ENCODE data around the gene DLG2.

DLG2 gene

GRCh38 chr11:85459304-85459703 lies 167.8 kb downstream of the DLG2 start:
- TF ChIP-seq, protein P1, sequence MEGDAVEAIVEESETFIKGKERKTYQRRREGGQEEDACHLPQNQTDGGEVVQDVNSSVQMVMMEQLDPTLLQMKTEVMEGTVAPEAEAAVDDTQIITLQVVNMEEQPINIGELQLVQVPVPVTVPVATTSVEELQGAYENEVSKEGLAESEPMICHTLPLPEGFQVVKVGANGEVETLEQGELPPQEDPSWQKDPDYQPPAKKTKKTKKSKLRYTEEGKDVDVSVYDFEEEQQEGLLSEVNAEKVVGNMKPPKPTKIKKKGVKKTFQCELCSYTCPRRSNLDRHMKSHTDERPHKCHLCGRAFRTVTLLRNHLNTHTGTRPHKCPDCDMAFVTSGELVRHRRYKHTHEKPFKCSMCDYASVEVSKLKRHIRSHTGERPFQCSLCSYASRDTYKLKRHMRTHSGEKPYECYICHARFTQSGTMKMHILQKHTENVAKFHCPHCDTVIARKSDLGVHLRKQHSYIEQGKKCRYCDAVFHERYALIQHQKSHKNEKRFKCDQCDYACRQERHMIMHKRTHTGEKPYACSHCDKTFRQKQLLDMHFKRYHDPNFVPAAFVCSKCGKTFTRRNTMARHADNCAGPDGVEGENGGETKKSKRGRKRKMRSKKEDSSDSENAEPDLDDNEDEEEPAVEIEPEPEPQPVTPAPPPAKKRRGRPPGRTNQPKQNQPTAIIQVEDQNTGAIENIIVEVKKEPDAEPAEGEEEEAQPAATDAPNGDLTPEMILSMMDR (IDR thresholded peaks at IDR 0.05; ENCODE audit: low read depth, low read length), result no peak
- H3K4me3 ChIP-seq (replicated peaks in 1 of 2; ENCODE audit: low read depth in 2 of 2, low read length in 2 of 2), result no peak overlapping the region
- no peak for DNase-seq (ENCODE audit: low read depth in 2 of 2)

GRCh38 chr11:85444479-85444878 lies 182.7 kb downstream of the DLG2 start:
- DNase-seq (ENCODE audit: low read depth in 2 of 2), result no peak
- H3K4me3 ChIP-seq (replicated peaks in 1 of 2; ENCODE audit: low read depth in 2 of 2, low read length in 2 of 2), result no peak overlapping the region
- TF ChIP-seq, protein P1 (IDR thresholded peaks at IDR 0.05; ENCODE audit: low read depth, low read length), result no peak

- no peak for DNase-seq (ENCODE audit: low read depth in 2 of 2)
- H3K4me3 ChIP-seq (replicated peaks in 1 of 2; ENCODE audit: low read depth in 2 of 2, low read length in 2 of 2), result no peak overlapping the region
- TF ChIP-seq, protein P1 (IDR thresholded peaks at IDR 0.05; ENCODE audit: low read depth, low read length), result no peak
These were observed 186.9 kb downstream of the DLG2 start for GRCh38 chr11:85440273-85440672.

DNA sequence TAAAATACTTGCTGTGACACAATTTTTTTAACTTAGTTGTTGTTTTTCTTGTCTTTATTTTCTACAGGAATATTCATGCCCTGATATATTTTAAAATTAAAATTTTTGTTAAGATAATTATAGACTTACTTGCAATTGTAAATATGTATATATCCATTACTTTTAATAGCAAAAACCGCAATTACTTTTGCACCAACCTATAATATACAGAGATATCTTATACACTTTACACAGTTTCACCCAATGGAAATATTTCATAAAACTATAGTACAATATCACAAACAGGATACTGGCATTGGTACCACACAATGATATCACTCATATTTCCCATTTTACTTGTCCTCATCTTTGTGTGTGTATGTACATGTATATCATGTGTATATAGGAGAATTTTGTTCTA lies 188.8 kb downstream of the DLG2 start:
- H3K4me3 ChIP-seq (replicated peaks in 1 of 2; ENCODE audit: low read depth in 2 of 2, low read length in 2 of 2), result no peak overlapping the region
- no peak for DNase-seq (ENCODE audit: low read depth in 2 of 2)
- TF ChIP-seq, protein P1 (IDR thresholded peaks at IDR 0.05; ENCODE audit: low read depth, low read length), result no peak

DNA sequence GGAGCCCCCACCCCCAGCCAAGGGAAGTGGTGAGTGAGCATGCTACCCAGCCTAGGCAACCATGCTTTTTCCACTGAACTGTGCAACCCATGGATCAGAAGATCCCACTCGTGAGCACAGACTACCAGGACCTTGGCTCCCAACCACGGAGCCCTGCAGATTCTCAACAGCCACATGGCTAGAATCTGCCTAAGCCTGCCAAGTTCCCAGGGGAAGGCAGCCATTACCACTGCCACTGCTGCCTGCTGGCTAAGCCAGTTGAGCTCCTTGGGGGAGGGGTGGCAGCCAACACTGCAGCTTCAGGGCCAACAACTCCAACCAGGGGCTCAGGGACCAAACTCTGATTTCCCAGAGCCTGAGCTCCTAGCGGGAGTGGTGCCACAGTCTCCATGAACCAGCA lies 195.8 kb downstream of the DLG2 start:
- TF ChIP-seq, protein P1 (IDR thresholded peaks at IDR 0.05; ENCODE audit: low read depth, low read length), result no peak
- DNase-seq (ENCODE audit: low read depth in 2 of 2), result no peak
- H3K4me3 ChIP-seq (replicated peaks in 1 of 2; ENCODE audit: low read depth in 2 of 2, low read length in 2 of 2), result no peak overlapping the region

DNA sequence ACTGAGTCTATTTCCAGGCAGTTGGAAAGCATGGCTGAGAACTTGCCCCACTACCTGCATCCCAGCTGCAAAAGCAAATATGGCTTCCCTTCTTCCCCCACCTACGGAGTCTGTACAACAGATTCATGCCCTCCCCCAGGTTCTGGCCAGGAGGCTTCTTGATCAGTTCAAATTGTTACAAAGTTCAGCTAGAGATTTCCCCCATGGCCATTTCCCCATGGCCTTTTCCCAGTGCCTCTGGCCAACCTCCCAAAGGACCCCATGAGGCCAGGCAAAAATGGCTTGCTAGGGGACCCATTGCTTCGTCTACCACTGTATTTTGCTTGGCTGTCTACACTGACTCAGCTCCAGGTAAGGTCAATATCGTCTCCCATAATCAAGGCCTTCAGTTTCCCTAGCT lies 203.3 kb downstream of the DLG2 start:
- no peak overlapping the region for H3K4me3 ChIP-seq (replicated peaks in 1 of 2; ENCODE audit: low read depth in 2 of 2, low read length in 2 of 2)
- DNase-seq (ENCODE audit: low read depth in 2 of 2), result no peak
- TF ChIP-seq, protein P1 (IDR thresholded peaks at IDR 0.05; ENCODE audit: low read depth, low read length), result no peak

DNA sequence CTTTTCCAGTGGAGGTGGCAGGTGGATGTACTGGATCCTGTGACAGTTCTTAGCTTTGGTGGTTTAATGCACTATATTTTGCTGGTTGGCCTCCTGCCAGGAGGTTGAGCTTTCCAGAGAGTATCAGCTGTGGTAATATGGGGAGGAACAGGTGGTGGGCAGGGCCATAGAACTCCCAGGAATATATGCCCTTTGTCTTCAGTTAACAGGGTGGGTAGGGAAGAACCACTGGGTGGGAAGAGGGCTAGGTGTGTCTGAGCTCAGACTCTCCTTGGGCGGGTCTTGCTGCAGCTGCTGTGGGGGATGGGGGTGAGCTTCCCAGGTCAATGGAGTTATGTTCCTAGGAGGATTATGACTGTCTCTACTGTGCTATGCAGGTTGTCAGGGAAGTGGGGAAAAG lies 203.8 kb downstream of the DLG2 start:
- DNase-seq (ENCODE audit: low read depth in 2 of 2), result no peak
- TF ChIP-seq, protein P1 (IDR thresholded peaks at IDR 0.05; ENCODE audit: low read depth, low read length), result no peak
- no peak overlapping the region for H3K4me3 ChIP-seq (replicated peaks in 1 of 2; ENCODE audit: low read depth in 2 of 2, low read length in 2 of 2)
